ENCODE measurements around the gene TRAPPC11.

DNA sequence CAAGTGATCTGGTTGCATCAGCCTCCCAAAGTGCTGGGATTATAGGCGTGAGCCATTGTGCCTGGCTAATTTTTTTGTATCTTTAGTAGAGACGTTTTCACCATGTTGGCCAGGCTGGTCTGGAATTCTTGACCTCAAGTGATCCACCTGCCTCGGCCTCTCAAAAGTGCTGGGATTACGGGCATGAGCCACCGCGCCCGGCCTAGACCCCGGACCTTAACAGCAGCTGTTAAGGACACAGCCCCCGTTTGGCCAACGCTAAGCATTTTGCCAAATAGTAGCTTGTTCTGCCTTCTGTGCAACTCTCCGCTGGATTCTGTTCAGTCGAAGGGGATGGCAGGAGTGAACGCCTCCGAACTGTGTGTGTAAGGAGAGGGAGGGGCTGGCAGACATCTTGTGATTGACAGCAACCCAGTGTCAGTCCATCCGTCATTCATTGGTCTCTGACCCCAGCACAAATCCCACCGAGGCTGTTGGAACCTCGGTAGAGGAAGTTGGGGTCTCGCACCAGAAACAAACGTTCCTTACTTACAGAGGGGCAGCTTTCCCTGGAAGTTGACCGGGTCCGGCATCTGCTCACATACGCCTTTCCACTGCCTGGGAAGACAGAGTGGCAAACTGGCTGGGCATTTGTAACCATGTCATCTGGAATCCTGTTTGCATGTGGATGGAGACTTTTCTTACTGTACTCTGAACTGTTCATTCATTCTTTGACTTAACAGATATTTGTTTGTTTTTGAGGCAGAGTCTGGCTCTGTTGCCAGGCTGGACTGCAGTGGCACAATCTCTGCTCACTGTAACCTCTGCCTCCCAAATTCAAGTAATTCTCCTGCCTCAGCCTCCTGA, 69.4 kb downstream of the TRAPPC11 start:
- TF ChIP-seq, protein P1, sequence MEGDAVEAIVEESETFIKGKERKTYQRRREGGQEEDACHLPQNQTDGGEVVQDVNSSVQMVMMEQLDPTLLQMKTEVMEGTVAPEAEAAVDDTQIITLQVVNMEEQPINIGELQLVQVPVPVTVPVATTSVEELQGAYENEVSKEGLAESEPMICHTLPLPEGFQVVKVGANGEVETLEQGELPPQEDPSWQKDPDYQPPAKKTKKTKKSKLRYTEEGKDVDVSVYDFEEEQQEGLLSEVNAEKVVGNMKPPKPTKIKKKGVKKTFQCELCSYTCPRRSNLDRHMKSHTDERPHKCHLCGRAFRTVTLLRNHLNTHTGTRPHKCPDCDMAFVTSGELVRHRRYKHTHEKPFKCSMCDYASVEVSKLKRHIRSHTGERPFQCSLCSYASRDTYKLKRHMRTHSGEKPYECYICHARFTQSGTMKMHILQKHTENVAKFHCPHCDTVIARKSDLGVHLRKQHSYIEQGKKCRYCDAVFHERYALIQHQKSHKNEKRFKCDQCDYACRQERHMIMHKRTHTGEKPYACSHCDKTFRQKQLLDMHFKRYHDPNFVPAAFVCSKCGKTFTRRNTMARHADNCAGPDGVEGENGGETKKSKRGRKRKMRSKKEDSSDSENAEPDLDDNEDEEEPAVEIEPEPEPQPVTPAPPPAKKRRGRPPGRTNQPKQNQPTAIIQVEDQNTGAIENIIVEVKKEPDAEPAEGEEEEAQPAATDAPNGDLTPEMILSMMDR (IDR thresholded peaks at IDR 0.05; ENCODE audit: low read depth, low read length), result no peak
- TF ChIP-seq EZH2phosphoT487 (IDR thresholded peaks at IDR 0.05; ENCODE audit: low read depth), result no peak

All from OCI-LY3 (cell line).